WTC11 (cell line): ENCODE results near the gene CIC. TPM values are rescaled to one million over a fixed set of nuclear protein-coding genes. Genes with fewer than 3 reads are reported as not detected.
A peak's percentile ranks its signal among the peaks of the same experiment; 100 is the strongest.

Source experiments
- AR ChIP-seq: fragments of 250-450 bp; sonication (Bioruptor Pico); IDR thresholded peaks from 2 replicates; pipeline ENCODE4 v1.9.0; 2021; ENCODE audit warnings: mild to moderate bottlenecking
- ARID4B ChIP-seq: sonication (generic); formaldehyde crosslinking; IDR thresholded peaks from 2 replicates; pipeline ENCODE4 v1.8.0; 2023; ENCODE audit warnings: missing genetic modification reagents, mild to moderate bottlenecking, borderline replicate concordance
- EMX1 ChIP-seq: fragments of 250-450 bp; sonication (Bioruptor Pico); IDR thresholded peaks from 2 replicates; pipeline ENCODE4 v1.8.0; 2021; ENCODE audit warnings: mild to moderate bottlenecking
- GABPB1 ChIP-seq: sonication (generic); formaldehyde crosslinking; IDR thresholded peaks from 2 replicates; pipeline ENCODE4 v1.8.1; 2023; ENCODE audit warnings: mild to moderate bottlenecking, missing genetic modification reagents
- GRHL2 ChIP-seq: fragments of 250-450 bp; sonication (Bioruptor Pico); IDR thresholded peaks from 2 replicates; pipeline ENCODE4 v1.8.0; 2022; ENCODE audit warnings: mild to moderate bottlenecking, moderate library complexity; ENCODE audit not compliant: insufficient replicate concordance, severe bottlenecking
- NFYB ChIP-seq: sonication (generic); formaldehyde crosslinking; conservative IDR thresholded peaks from 2 replicates; pipeline ENCODE4 v1.8.0; 2022; ENCODE audit warnings: low read depth, missing genetic modification reagents
- NR1H2 ChIP-seq: sonication (generic); formaldehyde crosslinking; IDR thresholded peaks from 2 replicates; pipeline ENCODE4 v1.9.0; 2021; ENCODE audit warnings: mild to moderate bottlenecking, moderate library complexity, missing genetic modification reagents
- TCF7 ChIP-seq: sonication (generic); formaldehyde crosslinking; IDR thresholded peaks from 2 replicates; pipeline ENCODE4 v1.8.0; 2022; ENCODE audit warnings: mild to moderate bottlenecking, low read depth, missing genetic modification reagents, moderate library complexity
- TEAD4 ChIP-seq: sonication (generic); formaldehyde crosslinking; IDR thresholded peaks from 2 replicates; pipeline ENCODE4 v1.8.0; 2022; ENCODE audit warnings: mild to moderate bottlenecking, missing genetic modification reagents
- TP53 ChIP-seq: sonication (generic); formaldehyde crosslinking; IDR thresholded peaks from 2 replicates; pipeline ENCODE4 v1.8.1; 2023; ENCODE audit warnings: mild to moderate bottlenecking, missing genetic modification reagents
- ZMAT4 ChIP-seq: fragments of 250-450 bp; sonication (Bioruptor Pico); IDR thresholded peaks from 2 replicates; pipeline ENCODE4 v1.9.0; 2021; ENCODE audit warnings: mild to moderate bottlenecking
- ZNF423 ChIP-seq: fragments of 250-450 bp; sonication (Bioruptor Pico); IDR thresholded peaks from 2 replicates; pipeline ENCODE4 v2.1.2; 2022; ENCODE audit warnings: mild to moderate bottlenecking, moderate library complexity
- total RNA-seq: library from RNA; stranded (reverse); gene quantifications from 3 replicates; pipeline ENCODE4 v1.2.3, GENCODE V29; 2021
- TF ChIP-seq, protein P1 (sequence below): sonication (generic); formaldehyde crosslinking; IDR thresholded peaks from 2 replicates; pipeline ENCODE4 v1.8.1; 2023; ENCODE audit warnings: mild to moderate bottlenecking, missing genetic modification reagents, borderline replicate concordance
- TF ChIP-seq, protein P2 (sequence below): fragments of 250-450 bp; sonication (Bioruptor Pico); IDR thresholded peaks from 2 replicates; pipeline ENCODE4 v1.9.0; 2021; ENCODE audit warnings: mild to moderate bottlenecking, borderline replicate concordance
- TF ChIP-seq, protein P3 (sequence below): sonication (generic); formaldehyde crosslinking; IDR thresholded peaks from 2 replicates; pipeline ENCODE4 v1.8.0; 2022; ENCODE audit warnings: mild to moderate bottlenecking, missing genetic modification reagents
- TF ChIP-seq, protein P4 (sequence below): fragments of 250-450 bp; sonication (Bioruptor Pico); IDR thresholded peaks from 2 replicates; pipeline ENCODE4 v2.1.2; 2022; ENCODE audit warnings: mild to moderate bottlenecking, moderate library complexity

Gene CIC
- total RNA-seq, 1 experiment from 2014 or later = 55.8 TPM

DNA sequence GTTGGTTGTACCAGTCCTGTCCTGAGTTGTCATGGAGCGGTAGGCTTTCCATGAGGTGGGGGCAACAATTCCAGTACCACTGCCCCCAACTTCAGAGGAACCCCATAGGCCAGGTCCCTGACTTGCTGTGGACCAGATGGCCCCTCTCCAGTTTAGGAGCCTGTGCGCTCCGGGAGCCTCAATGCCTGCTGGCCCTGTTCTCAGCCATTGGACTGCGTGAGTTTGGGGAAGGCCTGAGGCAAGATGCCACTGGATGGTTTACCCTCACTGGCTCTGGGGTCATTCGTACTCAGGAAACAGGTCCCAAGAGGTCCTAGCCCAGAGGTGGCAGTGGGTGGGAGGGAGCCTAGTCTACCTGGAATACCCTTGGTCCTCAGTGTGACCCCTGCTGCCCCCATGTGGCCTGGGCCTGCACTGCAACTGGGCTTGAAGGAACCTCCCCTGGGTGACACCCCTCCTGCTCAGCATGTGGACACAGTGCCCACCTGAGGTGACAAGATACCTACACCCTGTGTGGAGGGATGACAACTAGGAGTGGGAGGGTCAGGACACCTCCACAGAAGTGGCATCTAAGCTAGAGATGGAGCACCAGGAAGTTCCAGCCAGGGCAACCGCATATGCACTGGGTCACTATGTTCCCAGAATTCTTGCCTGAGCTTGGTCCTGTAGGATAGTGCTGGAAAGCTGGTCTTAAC, 26.9 kb downstream of the CIC start (continued):
- TF ChIP-seq TCF7 (CRISPR knock-in tag) (no peak), ZMAT4 (CRISPR knock-in tag) (no peak), GABPB1 (CRISPR knock-in tag) (no peak), AR (no peak), NFYB (no peak), TP53 (CRISPR knock-in tag) (no peak), NR1H2 (CRISPR knock-in tag) (no peak), ARID4B (no peak), TEAD4 (CRISPR knock-in tag) (no peak), ZNF423 (CRISPR knock-in tag) (peak; percentile 73; the same call in 1 of the 2 replicates), EMX1 (no peak), GRHL2 (CRISPR knock-in tag) (no peak)
- TF ChIP-seq, protein P1, sequence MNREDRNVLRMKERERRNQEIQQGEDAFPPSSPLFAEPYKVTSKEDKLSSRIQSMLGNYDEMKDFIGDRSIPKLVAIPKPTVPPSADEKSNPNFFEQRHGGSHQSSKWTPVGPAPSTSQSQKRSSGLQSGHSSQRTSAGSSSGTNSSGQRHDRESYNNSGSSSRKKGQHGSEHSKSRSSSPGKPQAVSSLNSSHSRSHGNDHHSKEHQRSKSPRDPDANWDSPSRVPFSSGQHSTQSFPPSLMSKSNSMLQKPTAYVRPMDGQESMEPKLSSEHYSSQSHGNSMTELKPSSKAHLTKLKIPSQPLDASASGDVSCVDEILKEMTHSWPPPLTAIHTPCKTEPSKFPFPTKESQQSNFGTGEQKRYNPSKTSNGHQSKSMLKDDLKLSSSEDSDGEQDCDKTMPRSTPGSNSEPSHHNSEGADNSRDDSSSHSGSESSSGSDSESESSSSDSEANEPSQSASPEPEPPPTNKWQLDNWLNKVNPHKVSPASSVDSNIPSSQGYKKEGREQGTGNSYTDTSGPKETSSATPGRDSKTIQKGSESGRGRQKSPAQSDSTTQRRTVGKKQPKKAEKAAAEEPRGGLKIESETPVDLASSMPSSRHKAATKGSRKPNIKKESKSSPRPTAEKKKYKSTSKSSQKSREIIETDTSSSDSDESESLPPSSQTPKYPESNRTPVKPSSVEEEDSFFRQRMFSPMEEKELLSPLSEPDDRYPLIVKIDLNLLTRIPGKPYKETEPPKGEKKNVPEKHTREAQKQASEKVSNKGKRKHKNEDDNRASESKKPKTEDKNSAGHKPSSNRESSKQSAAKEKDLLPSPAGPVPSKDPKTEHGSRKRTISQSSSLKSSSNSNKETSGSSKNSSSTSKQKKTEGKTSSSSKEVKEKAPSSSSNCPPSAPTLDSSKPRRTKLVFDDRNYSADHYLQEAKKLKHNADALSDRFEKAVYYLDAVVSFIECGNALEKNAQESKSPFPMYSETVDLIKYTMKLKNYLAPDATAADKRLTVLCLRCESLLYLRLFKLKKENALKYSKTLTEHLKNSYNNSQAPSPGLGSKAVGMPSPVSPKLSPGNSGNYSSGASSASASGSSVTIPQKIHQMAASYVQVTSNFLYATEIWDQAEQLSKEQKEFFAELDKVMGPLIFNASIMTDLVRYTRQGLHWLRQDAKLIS (CRISPR knock-in tag) = no peak
- TF ChIP-seq, protein P2, sequence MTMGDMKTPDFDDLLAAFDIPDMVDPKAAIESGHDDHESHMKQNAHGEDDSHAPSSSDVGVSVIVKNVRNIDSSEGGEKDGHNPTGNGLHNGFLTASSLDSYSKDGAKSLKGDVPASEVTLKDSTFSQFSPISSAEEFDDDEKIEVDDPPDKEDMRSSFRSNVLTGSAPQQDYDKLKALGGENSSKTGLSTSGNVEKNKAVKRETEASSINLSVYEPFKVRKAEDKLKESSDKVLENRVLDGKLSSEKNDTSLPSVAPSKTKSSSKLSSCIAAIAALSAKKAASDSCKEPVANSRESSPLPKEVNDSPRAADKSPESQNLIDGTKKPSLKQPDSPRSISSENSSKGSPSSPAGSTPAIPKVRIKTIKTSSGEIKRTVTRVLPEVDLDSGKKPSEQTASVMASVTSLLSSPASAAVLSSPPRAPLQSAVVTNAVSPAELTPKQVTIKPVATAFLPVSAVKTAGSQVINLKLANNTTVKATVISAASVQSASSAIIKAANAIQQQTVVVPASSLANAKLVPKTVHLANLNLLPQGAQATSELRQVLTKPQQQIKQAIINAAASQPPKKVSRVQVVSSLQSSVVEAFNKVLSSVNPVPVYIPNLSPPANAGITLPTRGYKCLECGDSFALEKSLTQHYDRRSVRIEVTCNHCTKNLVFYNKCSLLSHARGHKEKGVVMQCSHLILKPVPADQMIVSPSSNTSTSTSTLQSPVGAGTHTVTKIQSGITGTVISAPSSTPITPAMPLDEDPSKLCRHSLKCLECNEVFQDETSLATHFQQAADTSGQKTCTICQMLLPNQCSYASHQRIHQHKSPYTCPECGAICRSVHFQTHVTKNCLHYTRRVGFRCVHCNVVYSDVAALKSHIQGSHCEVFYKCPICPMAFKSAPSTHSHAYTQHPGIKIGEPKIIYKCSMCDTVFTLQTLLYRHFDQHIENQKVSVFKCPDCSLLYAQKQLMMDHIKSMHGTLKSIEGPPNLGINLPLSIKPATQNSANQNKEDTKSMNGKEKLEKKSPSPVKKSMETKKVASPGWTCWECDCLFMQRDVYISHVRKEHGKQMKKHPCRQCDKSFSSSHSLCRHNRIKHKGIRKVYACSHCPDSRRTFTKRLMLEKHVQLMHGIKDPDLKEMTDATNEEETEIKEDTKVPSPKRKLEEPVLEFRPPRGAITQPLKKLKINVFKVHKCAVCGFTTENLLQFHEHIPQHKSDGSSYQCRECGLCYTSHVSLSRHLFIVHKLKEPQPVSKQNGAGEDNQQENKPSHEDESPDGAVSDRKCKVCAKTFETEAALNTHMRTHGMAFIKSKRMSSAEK (CRISPR knock-in tag) = no peak
- TF ChIP-seq, protein P3, sequence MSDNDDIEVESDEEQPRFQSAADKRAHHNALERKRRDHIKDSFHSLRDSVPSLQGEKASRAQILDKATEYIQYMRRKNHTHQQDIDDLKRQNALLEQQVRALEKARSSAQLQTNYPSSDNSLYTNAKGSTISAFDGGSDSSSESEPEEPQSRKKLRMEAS (CRISPR knock-in tag) = no peak
- TF ChIP-seq, protein P4, sequence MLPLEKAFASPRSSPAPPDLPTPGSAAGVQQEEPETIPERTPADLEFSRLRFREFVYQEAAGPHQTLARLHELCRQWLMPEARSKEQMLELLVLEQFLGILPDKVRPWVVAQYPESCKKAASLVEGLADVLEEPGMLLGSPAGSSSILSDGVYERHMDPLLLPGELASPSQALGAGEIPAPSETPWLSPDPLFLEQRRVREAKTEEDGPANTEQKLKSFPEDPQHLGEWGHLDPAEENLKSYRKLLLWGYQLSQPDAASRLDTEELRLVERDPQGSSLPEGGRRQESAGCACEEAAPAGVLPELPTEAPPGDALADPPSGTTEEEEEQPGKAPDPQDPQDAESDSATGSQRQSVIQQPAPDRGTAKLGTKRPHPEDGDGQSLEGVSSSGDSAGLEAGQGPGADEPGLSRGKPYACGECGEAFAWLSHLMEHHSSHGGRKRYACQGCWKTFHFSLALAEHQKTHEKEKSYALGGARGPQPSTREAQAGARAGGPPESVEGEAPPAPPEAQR (CRISPR knock-in tag) = no peak
